Measurements from ENCODE around the gene TRIM46.
"Not testable (repeated sequence)": the region's sequence is repeated elsewhere in the genome, so short reads cannot be mapped to it uniquely, and the experiment has no call there.

The TRIM46 gene

DNA sequence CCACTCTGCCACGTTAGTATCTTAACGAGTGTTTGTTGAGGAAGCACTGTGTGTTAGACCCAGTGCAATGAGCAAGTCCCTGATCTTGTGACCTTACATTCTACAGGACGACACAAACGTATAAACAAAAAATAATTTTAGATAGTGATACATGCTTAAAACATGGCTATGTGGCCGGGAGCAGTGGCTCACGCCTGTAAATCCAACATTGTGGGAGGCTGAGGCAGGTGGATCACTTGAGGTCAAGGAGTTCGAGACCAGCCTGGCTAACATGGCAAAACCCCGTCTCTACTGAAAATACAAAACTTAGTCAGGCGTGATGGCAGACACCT, 54.4 kb downstream of the TRIM46 start:
- Histone ChIP-seq H3K9me3 (ENCODE audit: insufficient read depth, low read depth, low read length) (no peaks in the 10 kb centered on the region), H3K27ac (ENCODE audit: low read depth, low read length) (peak overlapping the region; percentile 85), H3K4me3 (ENCODE audit: low read length) (peak overlapping the region; percentile 81), H3K9ac (ENCODE audit: low read depth, low read length) (peak overlapping the region; percentile 77), H3K4me1 (ENCODE audit: insufficient read depth, low read length) (peaks cover 5% of the 10 kb centered on the region; the same call in 1 of the 2 replicates), H3K36me3 (ENCODE audit: insufficient read depth, low read length) (peaks cover 4% of the 10 kb centered on the region; the same call in 1 of the 2 replicates), H3K27me3 (ENCODE audit: insufficient read depth, low read length) (no peaks in the 10 kb centered on the region)
- 76% methylated on average over 9 of the region's 9 CpGs for WGBS

DNA sequence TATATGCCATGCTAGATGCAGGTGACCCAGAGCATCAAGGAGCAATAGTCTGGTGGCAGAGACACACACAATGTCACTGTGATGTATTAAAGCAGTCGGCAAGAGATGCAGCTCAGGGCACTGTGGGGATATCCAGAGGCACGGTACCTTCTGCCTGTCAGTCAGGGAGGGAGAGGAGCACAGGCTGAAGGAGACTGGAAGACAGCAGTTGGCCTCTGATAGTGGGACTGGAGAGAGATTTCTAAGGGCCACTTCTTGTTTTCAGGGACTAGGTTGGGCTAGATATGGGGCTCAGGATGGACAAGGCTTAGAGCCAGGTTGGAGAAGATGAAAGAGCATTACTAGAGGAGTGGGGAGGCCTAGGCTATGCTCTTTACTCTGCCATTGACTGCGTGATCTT, 57.7 kb downstream of the TRIM46 start:
- H3K9ac ChIP-seq (ENCODE audit: low read depth, low read length); H3K4me1 ChIP-seq (ENCODE audit: insufficient read depth, low read length); H3K9me3 ChIP-seq (ENCODE audit: insufficient read depth, low read depth, low read length); H3K4me3 ChIP-seq (ENCODE audit: low read length); H3K36me3 ChIP-seq (ENCODE audit: insufficient read depth, low read length); H3K27ac ChIP-seq (ENCODE audit: low read depth, low read length); H3K27me3 ChIP-seq (ENCODE audit: insufficient read depth, low read length): not testable (repeated sequence)
- 78% methylated on average over 3 of the region's 3 CpGs for WGBS

DNA sequence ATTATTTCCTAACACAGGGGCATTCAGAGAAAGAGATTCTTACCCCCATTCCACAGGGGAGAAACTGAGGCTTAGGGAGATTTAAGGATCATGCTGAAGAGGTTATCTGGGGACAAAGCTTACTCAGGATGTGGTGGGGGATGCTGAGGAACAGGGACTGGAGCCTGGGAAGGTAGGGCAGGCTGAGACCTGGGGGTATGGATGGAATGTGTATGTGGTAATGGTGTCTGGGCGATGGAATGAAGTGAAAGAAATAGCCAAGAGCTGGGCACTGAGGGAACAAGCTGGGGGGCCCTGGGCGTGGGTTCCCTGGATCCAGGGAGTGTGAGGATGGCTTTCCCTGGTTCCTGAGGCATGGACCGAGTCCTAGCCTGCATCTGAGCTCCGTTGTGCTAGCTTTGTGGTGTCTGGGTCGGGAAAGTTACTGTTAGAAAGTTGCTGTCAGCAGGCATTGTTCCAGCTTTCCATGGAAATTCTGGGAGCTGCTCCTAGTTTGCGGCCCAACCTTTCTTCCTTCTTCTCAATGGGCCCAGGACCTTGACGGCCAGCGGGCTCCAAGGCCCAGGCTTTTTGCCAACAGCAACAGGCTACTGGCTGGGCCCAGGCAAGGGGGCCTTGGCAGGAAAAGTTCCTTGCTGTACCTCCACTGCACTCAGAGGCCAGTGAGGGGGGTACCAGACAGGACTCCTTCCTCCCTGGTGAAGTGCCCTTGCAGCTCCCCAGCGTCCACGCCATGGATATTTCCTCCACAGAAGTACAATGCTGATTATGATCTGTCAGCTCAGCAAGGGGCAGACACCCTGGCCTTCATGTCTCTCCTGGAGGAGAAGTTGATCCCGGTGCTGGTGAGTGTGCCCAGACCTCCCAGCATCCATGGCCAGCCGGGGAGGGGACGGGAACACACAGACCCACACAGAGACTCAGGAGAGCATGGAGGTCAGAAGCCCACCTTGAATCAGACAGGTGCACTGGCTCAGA, 58.6 kb downstream of the TRIM46 start:
- not testable (repeated sequence) for H3K9ac ChIP-seq (ENCODE audit: low read depth, low read length); H3K27ac ChIP-seq (ENCODE audit: low read depth, low read length); H3K27me3 ChIP-seq (ENCODE audit: insufficient read depth, low read length); H3K9me3 ChIP-seq (ENCODE audit: insufficient read depth, low read depth, low read length); H3K4me1 ChIP-seq (ENCODE audit: insufficient read depth, low read length); H3K4me3 ChIP-seq (ENCODE audit: low read length)
- 91% methylated on average over 12 of the region's 13 CpGs for WGBS
- H3K36me3 ChIP-seq (ENCODE audit: insufficient read depth, low read length) = peaks cover 13% of the 10 kb centered on the region

DNA sequence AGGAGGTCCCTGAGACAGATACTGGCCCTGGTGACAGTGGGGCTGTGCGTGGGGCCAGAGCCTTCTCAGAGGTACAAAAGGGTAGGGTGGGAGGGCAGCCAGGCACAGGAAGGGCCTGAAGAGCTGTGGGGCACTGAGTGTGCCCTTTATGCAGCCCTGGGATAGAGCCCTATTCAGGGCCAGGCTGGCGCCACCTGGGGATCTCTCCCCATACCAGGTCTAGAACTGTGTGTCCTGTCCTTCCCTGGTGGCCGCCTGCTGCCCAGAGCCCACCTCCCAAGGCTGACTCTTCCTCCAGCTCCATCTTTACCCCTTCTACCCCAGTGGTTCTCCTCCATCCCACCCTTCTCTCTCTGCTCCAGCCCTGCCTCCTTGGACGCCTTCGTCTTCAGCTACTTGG, 59.9 kb downstream of the TRIM46 start:
- not testable (repeated sequence) for H3K4me1 ChIP-seq (ENCODE audit: insufficient read depth, low read length); H3K9me3 ChIP-seq (ENCODE audit: insufficient read depth, low read depth, low read length); H3K9ac ChIP-seq (ENCODE audit: low read depth, low read length); H3K27ac ChIP-seq (ENCODE audit: low read depth, low read length); H3K4me3 ChIP-seq (ENCODE audit: low read length); H3K27me3 ChIP-seq (ENCODE audit: insufficient read depth, low read length)
- H3K36me3 ChIP-seq (ENCODE audit: insufficient read depth, low read length) = peaks cover 16% of the 10 kb centered on the region
- 86% methylated on average over 1 of the region's 5 CpGs for WGBS
